ENCODE data around the gene ZFAND4.
"Not testable (repeated sequence)": the region's sequence is repeated elsewhere in the genome, so short reads cannot be mapped to it uniquely, and the experiment has no call there.

ZFAND4 gene

GRCh38 chr10:45586028-45586824, 86.3 kb downstream of the ZFAND4 start:
- DNase-seq, result no peak

GRCh38 chr10:45585131-45585530, 87.4 kb downstream of the ZFAND4 start:
- no peak for DNase-seq

- no peak for DNase-seq
Observed at GRCh38 chr10:45582386-45582781, 90.2 kb downstream of the ZFAND4 start.

GRCh38 chr10:45581582-45582385, 90.8 kb downstream of the ZFAND4 start:
- DNase-seq, result no peak

- no peak for DNase-seq
Observed at GRCh38 chr10:45581216-45581549, 91.4 kb downstream of the ZFAND4 start.

- peak in 1 of 2 donors; percentile 50 for DNase-seq
Observed at GRCh38 chr10:45580371-45581215, 92.0 kb downstream of the ZFAND4 start.

GRCh38 chr10:45578384-45578971, 94.1 kb downstream of the ZFAND4 start:
- no peak for DNase-seq

- DNase-seq, result no peak
Observed at GRCh38 chr10:45575966-45576597, 96.5 kb downstream of the ZFAND4 start.

- DNase-seq, result not testable (repeated sequence)
Observed at GRCh38 chr10:45575032-45575761, 97.4 kb downstream of the ZFAND4 start.

GRCh38 chr10:45569471-45569870, 103.1 kb downstream of the ZFAND4 start:
- DNase-seq, result no peak

GRCh38 chr10:45566415-45566814, 106.2 kb downstream of the ZFAND4 start:
- no peak for DNase-seq
